GM21360 (cell line): ENCODE results near the gene IDUA.
"Not testable (repeated sequence)": the region's sequence is repeated elsewhere in the genome, so short reads cannot be mapped to it uniquely, and the experiment has no call there.

ENCODE experiments used
- ATAC-seq: cut with Tn5 transposase; IDR thresholded peaks from one replicate; pipeline ENCODE4 v1.9.1; 2021; ENCODE audit warnings: mild to moderate bottlenecking, moderate library complexity; ENCODE audit not compliant: unreplicated experiment

The IDUA gene

DNA sequence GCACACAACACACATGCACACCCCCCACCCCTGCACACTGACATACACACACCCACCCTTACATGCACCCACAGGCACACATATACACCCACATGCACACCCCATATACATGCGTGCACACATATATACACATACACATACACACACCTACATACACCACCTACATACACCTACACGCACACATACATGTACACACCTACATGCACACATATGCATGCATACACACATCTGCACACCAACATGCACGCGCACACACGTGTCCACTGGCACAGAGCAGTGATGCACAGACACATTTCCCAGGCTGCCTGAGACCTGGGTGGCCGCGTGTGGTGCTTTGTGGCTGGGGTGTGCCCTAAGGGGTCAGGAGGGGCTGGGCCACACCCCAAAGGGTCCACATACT is 56.3 kb downstream of the IDUA start:
- ATAC-seq: no peak

DNA sequence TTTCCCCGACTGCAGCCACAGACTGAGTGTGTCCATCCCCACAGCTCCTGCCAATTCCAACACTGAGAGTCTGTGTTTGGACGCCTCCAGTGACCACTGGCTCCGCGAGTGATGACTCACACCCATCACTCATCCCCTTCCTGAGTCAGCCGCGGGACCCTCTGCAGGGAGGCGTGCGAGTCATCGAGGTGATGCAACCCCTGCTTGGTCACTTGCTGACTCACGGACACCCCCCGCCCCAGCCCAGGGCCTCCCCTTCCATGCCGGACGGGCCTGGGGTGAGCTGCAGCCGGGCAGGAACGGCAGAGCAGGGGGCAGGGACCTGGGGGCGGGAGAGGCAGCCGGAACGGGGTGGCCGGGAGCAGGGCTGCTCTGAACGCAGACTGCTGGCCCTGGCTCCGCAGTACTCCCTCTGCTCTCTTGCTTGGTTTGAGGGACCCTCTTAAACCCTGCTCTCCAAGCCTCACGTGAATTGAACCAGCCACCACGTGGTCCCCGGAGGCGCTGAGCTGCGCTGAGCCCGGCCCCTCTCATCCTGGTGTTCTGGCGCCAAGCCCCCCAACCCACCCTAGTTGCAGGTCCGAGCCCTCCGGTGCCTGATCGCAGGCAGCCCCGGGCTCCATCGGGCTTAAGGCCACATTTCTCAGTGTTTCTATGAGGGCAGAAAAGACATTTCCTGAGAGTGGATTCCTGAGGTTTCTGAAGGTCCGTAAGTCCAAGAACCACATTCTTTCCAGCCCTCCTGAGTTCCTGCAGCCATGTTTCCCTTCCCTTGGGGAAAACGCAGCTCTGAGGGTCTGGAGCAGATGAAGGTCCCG is 57.0 kb downstream of the IDUA start:
- ATAC-seq: no peak

DNA sequence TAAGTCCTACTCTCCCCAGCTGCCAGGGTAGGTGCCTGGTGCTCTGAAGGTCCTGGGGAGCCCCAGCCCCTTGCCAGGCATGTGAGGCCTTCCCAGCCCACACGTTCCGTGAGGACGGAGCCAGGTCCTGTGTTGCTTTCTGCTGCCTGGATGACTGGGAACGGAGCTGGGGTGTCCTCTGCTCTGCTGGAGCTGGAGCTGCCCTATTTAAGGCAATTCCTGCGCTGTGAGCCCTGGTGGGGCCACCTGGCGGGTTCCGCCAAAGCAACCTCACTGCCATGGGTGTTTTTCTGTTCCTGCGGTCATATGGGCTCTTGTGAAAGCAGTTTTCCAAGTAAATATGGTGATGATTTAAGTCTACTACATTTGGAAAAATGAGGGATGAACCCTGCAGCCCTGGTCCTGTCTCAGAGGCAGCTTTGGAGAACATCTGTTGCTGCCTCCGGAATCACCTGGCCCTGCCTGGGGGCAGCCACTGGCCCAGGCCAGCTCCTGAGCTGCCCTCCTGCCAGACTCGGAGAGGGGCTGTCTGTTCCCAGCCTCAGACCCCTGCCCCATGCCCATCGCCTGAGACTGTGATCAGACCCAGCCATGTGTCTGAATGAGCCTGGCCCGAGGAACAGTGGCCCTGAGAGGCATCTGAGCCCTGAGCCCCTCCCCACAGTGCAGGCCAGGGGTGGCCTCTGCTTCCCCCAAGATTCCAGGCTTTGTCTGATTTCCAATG is 57.8 kb downstream of the IDUA start:
- no peak for ATAC-seq

DNA sequence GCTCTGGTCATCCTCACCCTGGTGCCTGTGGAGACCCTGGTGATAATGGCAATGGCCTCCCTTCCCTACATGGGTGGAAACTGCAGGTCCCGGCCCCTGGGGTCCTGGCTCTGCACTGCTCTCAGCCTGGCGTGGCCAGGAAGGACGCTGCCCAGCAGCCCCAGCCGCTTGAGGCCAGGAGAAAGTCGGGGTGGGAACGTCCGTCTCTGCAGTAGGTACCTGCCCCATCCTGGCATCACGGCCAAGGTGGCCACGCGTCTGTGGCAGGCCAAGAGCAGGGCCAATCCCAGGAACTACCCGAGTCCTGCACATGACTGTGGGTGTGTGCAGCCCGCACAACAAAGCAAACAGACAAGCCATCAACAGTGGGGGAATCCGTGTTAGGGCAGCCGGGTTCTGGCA is 58.4 kb downstream of the IDUA start:
- ATAC-seq: no peak

DNA sequence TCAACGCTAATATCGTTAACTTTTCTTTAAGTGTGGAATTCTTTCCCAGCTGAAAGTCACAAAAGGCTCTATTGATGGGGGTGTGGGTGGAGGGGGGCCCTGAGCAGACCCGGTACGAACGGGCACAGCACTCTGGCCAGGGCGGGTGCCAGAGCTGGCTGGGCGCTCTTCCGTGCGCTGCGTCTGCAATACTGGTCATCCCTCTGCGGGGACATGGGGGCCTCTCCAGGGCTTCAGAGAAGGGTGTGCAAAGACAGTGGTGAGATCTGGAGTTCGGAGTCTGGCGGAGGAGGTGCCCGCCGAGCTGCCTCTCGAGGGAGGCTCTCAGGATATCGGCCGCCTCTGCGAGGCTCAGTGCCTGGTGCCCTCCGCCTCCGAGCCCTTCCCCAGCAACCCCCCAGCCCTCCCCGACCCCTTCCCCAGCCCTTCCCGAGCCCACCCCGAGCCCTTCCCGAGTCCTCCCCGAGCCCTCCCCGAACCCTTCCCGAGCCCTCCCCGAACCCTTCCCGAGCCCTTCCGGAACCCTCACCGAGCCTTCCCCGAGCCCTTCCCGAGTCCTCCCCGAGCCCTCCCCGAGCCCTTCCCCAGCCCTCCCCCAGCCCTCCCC is 58.9 kb downstream of the IDUA start:
- no peak for ATAC-seq

DNA sequence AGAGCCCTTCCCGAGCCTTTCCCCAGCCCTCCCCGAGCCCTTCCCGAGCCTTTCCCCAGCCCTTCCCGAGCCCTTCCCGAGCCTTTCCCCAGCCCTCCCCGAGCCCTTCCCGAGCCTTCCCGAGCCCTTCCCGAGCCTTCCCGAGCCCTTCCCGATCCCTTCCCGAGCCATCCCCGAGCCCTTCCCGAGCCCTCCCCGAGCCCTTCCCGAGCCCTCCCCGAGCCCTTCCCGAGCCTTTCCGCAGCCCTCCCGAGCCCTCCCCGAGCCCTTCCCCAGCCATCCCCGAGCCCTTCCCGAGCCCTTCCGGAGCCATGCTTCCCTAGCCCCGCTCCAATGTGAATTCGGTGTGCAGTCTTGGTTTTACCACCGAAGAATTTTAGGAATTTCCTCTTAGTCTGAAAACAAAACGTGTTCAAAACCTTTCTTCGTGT is 59.8 kb downstream of the IDUA start:
- ATAC-seq: not testable (repeated sequence)

DNA sequence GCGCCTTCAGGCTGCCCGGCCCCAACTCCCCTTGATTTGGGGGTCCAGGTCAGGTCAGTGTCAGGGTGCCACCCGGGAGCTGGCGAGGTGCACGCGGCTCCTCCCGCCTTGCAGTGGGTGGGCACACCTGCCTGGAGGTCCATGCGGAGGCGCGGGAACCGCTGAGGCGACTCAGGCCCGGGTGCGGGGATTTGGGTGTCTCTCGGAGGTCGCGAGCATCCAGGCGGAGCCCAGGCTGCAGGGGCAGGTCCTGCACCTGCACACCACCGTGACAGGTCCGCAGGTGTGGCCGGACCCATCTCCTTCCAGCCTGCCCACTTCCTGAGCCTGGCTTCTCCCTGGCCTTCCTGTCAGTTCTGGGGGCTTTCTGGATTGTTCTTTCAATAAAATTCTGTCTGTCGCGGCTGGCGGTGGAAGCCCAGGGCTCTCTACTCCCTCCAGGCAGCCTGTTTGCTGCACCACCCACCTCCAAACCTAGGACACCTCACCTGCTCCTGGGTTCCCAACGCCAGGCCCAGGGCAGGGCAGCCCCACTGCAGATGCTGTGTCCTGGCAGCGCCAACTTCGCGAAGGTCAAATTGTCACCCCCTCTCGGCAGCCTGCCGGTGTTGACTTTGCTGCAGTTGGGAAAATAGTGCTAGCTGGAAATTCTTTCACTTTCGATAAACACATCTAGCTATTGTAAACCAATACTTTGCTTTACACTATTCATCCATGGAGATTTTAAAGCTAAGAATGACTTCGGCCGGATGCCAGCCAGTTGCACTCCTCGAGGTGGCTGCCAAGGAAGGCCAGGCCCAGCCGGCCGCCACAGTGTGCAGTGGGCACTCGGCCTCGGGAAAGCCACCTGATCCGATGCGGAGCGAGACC is 60.5 kb downstream of the IDUA start:
- no peak for ATAC-seq

DNA sequence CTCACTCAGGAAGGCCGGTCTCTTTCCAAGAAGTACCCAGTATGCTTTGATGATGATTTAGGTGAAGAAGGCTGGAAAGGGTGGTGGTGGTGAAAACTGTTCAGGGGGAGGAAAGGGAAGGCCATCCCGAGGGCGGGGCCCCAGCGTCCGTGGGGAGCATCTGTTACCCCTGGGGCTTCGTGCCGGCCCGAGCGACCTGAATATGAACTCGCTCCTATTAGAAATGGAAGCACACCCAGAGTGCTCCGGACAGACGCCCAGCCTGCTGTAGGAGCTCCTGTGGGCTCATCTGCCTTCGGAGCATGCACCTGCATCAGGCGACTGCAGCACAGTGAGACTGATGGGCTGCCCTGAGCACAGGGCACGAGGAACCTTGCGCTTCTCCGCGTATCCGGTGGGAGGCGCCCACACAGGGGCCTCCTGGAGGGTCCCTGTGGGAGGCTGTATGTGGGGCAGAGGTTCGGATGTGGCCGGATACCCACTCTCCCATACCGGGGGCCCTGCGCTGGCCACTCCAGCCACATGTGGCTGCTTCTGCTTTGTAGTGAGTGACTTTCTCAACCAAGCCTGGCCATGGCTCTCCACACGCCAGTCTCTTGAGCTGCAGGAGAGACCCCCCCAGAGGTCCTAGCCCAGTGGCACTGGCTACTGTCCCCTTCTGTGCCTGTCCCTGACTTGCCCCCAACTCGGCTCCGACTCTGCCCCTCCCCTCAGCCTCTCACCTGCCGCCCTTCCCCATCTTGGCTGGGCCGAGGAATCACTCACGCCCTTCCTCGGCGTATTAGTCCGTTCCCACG is 61.3 kb downstream of the IDUA start:
- ATAC-seq: no peak

DNA sequence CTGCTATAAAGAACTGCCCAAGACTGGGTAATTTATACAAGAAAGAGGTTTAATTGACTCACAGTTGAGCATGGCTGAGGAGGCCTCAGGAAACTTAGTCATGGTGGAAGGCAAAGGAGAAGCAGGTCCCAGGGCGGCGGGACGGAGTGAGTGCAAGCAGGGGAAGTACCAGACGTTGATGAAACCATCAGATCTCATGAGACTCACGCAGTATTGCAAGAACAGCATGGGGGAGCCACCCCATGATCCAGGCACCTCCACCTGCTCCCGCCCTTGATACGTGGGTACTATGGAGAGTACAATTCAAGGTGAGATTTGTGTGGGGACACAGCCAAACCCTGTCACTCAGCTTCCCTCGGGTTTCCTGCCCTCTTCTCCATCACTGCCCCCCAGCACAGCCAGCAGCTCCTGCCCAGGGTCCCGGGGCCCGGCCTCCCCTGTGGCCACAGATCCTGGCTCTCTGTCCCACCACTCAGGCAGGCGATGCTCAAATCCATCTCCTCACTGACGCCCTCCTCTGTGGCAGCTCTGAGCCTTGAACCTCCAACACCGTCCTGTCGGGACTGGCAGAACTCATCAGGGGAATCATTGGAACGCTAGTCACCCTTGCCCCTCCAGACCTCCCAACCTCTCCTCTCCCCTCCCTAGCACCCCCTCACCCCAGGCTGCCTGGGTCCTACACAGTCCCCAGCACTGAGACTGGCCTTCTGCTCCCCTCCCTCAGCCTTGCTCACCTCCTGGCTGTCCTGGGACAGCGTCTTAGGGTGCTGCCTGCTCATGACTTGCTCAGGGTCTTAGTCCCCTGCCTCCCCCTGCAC is 62.1 kb downstream of the IDUA start:
- ATAC-seq: no peak

DNA sequence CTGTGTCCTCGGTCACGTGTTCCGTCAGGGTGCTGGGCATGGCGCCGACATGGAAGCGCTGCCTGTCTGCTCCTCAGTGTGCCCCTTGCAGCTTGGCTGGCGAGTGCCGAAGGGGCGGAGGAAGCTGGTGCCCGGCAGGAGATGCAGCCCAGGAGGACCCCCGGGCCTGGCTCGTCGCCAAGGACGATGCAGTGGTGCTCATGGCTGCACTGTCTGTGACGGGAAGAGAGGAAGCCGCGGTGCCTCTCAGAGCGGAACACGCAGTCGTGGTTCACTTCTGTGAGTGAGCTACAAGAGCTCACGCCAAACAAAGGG is 62.7 kb downstream of the IDUA start:
- no peak for ATAC-seq

DNA sequence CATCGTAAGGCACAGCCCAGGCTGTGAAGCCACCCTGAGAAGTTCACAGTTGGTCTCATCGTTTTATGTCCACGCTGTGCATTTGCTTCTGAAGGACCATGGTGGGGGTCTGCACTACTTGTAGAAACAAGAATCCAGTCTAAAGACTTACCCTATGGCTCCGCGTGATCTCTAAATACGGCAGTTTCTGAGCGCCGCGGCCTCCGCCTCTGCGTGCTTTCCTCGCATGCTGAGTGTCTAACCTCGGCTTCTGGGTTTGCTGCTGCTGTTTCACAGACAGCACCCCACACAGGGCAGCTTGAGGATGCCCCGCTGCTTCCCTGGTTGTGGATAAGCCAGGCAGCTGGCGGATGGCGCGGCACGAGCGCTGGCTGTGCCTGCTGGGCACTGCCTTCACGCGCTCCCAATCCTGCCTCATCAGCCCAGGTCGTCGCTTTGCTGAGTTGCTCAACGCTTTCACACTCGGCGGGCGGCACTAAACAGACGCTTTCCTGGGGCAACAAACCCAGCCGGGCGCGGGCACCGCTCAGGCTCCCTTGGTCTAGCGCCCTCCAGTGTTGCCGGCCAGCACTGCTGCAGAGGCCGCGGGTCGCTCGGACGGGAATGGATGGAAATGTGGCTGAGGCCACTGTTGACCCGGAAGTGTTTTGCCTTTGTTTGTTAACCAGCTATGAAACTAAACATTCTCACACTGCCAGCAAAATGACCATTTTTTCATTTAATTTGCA is 63.8 kb downstream of the IDUA start:
- ATAC-seq: no peak

DNA sequence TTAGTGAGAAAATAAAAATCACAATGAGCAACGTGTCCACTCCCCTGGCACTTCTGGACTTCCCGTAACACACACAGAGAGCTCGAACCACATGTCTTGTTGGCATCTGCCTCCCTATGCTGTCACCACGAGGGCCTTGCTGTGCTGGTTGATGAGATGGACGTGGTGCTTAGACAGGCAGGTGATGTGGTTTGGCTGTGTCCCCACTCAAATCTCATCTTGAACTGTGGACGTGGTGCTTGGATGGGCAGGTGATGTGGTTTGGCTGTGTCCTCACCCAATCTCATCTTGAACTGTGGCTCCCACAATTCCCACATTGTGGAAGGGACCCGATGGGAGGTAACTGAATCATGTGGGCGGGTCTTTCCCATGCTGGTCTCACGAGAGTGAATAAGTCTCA is 64.6 kb downstream of the IDUA start:
- no peak for ATAC-seq

DNA sequence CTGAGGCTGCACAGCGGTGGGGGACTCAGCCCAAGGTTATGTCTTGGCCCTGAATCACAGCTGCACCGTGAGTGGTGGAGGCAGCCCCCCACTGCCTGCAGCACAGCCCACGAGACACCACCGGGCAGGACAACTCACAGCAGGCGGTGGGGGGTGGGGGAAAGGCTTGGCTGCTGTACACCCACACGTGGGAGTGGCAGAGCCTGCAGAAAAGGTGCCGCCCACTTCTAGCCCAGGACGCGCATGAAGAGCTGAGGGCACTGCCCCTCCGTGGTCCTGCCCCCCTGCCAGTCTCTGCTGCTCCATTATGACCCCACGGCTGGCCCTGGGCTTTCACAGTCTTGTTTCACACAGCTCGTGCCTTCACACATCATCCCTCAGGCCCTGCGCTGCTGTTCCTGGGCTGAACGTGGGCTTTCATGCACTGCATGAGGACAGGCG is 65.4 kb downstream of the IDUA start:
- no peak for ATAC-seq

DNA sequence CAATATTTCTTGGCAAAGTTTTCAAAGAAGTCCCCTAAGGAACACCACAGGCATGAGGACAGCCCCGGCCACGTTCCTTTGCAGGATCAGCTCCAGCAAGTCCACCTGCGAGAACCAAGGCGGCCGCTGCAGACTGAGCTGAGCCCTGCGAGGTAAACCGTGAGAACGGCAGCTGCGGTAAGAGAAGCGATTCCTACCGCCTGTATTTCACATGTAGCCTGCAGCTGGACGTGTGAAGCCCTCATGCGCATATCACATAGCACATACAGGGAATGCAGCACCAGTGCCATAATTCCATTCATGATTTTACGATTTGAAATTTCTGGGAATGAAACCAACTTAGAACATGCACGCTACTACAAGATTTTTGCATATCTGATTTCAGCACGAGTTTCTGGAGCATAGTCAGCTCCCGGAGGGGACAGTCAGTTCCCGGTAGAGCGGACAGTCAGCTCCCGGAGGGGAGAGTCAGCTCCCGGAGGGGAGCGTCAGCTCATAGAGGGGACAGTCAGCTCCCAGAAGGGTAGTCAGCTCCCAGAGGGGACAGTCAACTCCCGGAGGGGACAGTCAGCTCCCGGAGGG is 66.3 kb downstream of the IDUA start:
- ATAC-seq: no peak

DNA sequence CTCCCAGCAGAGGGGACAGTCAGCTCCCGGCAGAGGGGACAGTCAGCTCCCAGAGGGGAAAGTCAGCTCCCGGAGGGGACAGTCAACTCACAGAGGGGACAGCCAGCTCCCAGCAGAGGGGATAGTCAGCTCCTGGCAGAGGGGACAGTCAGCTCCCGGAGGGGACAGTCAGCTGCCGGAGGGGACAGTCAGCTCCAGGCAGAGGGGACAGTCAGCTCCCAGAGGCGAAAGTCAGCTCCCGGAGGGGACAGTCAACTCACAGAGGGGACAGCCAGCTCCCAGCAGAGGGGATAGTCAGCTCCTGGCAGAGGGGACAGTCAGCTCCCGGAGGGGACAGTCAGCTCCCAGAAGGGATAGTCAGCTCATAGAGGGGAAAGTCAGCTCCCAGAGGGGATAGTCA is 67.0 kb downstream of the IDUA start:
- not testable (repeated sequence) for ATAC-seq
